Measurements from ENCODE around the gene CHD2.

GRCh38 chr15:93066834-93067648, 166.9 kb downstream of the CHD2 start:
- TF ChIP-seq, protein P1, sequence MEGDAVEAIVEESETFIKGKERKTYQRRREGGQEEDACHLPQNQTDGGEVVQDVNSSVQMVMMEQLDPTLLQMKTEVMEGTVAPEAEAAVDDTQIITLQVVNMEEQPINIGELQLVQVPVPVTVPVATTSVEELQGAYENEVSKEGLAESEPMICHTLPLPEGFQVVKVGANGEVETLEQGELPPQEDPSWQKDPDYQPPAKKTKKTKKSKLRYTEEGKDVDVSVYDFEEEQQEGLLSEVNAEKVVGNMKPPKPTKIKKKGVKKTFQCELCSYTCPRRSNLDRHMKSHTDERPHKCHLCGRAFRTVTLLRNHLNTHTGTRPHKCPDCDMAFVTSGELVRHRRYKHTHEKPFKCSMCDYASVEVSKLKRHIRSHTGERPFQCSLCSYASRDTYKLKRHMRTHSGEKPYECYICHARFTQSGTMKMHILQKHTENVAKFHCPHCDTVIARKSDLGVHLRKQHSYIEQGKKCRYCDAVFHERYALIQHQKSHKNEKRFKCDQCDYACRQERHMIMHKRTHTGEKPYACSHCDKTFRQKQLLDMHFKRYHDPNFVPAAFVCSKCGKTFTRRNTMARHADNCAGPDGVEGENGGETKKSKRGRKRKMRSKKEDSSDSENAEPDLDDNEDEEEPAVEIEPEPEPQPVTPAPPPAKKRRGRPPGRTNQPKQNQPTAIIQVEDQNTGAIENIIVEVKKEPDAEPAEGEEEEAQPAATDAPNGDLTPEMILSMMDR (IDR thresholded peaks at IDR 0.05; ENCODE audit: borderline replicate concordance, extremely low read depth, low read length, poor library complexity, severe bottlenecking): no peak
- TF ChIP-seq EZH2 (IDR thresholded peaks at IDR 0.05; ENCODE audit: borderline replicate concordance, low read depth, low read length, severe bottlenecking): no peak
